HG03196 (cell line): ENCODE data around the gene RFTN1.
"Not testable (repeated sequence)": the region's sequence is repeated elsewhere in the genome, so short reads cannot be mapped to it uniquely, and the experiment has no call there.

Experiments
- ATAC-seq: cut with Tn5 transposase; IDR thresholded peaks from one replicate; pipeline ENCODE4 v1.9.1; 2021; ENCODE audit not compliant: unreplicated experiment

RFTN1 gene

DNA sequence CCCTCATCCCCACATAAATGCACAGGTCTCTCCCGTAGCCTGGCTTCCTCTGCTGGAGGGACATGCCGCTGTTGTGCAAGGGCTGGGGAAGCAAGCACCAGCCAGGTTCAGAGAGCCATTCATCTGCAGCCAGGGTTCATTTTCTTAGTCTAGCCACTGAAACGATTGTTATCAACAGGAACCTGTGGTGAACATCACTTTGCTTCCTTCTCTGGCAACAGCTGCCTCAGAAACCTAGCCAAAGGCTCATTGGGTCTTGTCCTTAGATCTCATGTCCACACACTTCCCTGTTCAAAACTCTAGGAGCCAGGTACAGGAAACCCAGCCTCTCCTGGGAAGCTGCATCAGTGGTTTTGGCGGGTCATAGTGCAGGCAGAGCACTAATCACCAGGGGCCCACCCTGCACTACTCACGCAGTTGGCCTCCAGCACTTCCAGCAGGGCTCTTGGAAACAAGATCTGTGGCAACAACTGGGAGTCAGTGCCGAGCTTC lies 201.5 kb downstream of the RFTN1 start:
- ATAC-seq, result peak; percentile 60

DNA sequence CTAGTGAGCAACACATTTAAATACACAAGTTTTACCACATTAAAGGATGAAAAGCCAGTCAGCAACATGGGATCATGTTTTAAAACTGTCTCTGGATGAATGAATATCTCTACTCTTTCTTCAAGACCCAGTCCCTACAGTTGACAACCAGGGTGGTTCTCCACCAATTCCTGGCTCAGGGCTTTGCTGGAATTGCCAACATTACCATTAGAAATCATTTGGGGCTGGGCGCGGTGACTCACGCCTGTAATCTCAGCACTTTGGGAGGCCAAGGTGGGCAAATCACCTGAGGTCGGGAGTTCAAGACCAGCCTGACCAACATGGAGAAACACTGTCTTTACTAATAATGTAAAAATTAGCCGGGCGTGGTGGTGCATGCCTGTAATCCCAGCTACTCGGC lies 203.0 kb downstream of the RFTN1 start:
- not testable (repeated sequence) for ATAC-seq

DNA sequence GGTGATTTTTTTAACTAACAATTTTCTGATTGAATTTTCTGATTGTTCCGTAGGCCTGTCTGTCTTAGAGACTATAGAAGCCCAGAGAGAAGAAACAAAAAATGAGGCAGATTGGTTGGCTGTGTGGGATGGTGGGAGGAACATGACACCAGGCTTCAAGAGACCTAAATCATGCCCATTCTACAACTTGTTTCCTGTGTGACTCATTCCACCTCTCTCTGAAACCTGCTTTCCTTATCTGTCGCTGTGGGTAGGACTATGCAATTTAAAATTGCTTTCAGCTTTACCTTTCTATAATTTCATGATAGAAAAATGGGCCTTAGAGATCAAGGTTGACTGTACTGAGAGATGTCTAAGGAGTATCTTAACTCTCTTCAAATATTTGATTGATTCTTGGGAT lies 203.9 kb downstream of the RFTN1 start:
- peak; percentile 89 for ATAC-seq

DNA sequence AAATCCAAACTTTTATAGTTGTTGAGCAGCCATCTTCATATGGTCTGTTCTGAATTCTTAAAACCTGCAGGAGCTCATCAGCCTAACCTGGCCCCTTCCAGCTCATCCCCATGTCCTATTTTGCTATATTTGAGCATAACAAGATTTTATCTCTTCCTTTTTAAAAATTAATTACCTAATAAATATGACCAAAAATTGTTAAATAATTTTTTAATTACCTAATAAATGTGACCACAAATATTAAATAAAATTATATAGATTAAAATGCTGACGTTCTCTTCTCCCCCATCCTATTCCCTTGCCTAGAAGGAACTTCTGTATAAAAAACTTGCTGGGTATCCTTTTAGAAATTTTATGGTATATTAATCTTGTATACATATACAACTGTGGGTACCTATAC lies 204.8 kb downstream of the RFTN1 start:
- no peak for ATAC-seq

DNA sequence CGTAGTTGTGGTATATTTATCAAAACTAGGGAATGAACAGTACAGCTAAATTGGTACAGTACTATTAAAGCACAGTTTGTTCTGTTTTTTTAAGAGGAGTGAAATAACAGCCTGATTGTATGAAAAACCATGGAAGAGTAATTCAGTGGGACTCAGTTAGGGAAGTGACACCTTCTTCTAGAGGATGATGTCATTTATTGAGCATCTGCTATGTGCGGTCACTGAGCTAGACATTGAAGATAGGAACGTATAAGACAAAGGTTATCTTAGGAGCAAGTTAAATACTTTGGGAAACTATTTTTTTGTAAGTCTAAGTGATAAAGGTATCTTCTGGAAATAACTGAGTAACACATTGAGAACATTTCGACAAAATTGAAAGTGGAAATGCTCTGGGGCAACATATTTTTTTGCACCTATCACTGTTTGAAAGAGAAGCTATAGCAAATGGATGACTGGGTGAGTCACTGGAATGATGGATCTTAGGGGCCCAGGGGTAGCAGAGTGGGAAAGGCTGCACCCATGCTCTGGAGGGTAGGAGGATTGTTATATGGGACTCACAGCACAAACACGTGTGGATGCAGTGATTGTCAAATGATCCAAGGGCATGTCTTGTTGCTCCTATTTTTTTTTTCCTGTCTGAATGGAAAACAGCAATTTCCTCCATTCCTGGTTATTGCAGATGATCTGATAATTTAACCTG lies 205.5 kb downstream of the RFTN1 start:
- no peak for ATAC-seq

DNA sequence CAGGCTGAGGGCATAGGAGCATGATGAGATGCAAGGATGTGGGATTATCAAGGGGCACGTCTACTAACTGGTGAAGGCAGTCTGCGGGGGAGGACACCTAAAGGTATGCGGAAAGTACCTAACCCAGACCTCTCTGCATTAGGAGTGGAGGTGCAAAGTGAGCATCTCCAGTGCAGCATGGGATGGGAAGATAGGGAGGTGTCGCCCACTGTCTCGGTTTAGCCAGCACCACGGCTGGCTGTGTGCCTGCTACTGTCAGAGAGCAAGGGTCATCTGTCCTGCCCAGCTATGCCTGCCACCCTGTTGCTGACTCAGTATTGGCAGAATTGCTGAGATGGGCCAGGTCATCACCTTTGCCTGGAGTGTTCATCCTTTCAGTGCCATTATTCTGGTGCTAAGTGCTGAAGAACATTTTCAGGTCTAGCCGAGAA lies 208.4 kb downstream of the RFTN1 start:
- ATAC-seq, result no peak

DNA sequence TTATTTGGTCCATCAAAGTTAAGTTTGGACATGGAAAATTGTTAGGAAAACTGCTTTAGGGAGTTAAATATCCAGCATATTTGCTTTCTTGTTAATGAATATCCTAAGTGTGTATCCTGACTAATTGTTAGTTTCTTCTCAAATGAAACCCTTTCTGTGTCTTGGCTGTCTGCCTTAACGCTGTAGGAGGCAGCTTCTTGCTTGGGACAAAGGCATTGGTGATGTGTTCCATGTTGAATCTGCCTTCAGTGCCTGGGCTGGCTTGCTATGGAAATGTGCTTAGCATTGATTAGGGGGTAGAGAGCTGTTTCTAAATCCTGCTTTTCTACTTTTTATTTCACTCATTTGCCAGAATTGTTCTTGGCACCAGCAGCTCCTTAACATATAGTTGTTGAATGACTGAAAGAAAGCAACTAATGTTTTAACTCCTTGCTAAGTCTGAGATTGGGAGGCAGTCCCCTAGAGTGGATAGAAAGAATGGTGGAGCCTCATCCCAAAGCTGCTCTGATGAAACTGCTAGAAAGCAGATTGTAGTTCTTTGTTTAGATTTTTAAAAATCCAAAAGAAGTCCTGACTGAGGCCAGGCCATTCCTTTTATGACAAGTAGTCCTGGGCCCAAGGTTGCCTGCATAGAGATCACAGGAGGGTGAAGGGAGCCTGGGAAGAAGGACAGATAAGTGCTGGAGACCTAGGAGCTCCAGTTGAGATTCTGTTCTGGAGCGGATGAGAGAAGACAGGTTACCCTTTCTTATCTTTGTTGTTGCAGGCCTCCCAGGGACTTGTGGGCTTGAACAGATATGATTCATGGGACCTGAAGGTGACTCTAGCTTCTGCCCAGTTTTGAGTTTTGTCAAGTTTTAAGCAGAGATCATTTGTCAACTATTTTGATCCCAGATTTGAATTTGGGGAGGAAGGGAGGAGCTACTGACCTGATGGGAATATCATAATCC lies 209.2 kb downstream of the RFTN1 start:
- ATAC-seq, result no peak

DNA sequence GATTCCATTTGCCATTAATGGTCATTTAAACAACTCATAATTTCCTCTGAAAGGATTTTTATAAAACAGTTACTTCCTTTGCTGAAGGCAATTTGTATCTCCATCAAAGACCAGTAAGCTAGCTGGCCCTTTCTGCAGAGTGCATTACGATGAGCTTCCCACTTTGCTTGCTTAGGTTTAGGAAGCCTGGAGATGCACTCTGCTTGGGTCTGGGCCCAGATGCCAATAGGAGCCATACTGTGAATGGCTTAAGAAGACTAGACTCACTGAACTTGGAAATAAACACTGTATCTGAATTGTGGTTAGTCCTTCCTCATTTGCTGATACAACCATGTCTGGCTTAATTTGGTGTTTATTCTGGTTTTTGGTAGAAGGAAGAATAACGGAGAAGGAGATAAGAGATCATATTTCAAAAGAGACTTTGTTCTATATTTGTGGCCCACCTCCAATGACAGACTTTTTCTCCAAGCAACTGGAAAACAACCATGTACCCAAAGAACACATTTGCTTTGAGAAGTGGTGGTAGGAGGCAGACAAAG lies 210.4 kb downstream of the RFTN1 start:
- ATAC-seq, result no peak

DNA sequence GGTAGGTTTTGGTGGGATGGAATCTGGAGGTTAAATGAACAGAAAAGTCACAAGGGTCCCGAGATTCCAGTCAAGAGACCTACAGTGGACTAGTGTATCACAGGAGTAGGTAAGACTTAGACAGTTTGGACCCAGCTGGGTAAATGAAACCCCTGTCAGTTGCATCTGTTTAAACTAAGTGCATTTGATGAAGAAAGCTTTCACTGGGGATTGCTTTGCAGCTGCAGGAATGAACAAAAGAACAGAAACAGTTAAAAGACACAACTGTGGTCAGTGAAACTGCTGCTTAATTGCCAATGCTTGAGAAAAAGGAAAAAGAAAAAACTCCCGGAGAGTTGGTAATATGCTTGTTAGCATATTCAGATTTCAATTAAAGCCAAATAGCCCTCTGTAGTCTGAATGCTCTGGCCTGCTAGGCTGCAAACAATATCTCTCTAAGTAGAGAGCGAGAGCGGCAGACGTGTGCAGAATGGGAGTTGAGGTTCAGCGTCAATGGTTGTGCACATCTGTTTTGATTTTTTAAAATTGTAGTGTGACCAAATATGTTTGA lies 211.3 kb downstream of the RFTN1 start:
- no peak for ATAC-seq

DNA sequence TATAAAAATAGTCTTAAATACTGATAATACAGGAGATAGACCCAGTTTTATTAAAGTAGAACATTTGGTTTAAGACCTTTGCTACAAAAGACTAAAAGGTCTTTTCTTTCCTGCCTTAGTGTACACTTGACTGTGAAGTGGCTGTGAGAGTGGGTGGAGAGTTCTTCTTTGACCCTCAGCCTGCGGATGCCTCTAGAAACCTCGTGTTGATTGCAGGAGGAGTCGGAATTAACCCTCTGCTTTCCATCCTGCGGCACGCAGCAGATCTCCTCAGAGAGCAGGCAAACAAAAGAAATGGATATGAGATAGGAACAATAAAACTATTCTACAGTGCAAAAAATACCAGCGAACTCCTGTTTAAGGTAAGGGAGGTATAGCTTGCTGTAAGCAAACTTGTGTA lies 212.0 kb downstream of the RFTN1 start:
- no peak for ATAC-seq

DNA sequence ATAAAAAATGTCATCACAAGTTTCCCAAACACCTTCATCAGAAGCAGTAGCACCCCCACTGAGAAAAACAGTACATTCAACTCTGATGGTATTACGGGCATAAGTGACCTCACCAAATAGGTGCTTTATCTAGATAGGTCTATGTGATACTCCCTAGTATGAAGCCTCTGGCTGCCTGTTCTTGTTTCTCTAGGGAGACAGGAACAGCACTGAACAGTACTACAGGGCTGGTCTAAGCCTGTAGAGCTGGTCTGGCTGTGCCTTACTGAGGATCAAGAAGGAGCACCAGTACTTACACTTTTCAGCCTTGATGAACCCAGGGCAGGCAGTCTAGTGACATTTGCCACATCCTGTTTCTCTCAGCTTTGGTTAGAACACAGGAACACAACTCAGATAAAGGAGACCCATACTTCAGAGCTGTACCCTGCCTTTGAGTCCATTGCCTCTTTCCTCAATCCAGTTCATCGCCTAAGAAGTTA lies 212.6 kb downstream of the RFTN1 start:
- peak; percentile 75 for ATAC-seq

DNA sequence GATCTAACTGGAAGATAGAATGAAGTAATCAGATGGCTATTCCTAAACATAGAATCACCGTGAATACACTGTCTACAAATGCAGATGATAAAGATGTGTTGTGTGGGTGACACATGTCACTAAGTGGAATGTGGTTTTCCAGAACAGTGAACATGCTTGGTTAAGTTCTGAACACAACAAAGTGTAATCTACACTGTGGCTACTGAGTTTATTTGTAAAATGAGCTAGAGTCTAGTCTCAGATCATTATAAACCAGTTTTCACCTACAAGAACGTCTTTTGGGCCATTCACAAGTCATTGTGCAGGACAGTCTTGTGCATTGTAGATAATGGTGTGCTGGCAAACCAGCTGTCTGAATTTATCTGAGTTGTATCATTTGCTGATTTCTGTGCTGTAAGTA lies 213.2 kb downstream of the RFTN1 start:
- ATAC-seq, result peak; percentile 44

DNA sequence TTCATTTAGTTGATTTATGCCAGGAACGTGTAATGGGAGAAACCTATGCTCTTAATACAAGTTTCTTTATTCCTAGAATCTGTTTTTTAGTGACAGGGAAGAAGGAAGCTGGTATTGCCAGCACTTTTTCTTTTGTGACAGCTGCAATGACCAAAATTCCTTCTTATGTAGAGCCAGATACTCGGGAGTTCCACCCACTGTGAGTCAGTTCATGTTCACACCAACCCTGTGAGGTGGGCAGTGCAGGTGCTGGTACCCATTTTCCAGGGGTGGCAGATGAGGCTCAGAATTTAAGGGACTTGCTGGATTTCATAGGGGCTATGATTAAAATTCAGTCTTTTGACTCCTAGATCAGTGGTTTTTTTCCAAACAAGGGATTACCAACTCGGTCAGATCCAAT lies 213.8 kb downstream of the RFTN1 start:
- ATAC-seq, result no peak

DNA sequence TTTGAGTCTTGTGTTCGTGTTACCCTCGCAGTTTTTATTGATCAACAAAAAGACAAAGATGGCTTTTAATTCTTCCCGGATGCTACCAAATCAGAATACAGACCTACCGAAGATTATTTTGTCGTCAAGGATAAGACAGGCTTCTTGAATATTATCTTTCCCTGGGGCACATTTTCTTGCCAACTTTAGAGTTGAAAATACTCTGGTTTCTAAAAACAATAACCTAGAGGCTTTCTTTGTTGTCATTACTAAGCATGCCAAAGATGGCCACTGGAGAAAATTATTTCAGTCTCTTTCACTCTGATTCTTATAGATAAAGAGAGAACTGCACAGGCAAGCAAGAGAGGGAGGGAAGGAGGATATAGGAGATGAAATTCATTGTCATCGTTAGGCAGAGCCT lies 214.6 kb downstream of the RFTN1 start:
- no peak for ATAC-seq

DNA sequence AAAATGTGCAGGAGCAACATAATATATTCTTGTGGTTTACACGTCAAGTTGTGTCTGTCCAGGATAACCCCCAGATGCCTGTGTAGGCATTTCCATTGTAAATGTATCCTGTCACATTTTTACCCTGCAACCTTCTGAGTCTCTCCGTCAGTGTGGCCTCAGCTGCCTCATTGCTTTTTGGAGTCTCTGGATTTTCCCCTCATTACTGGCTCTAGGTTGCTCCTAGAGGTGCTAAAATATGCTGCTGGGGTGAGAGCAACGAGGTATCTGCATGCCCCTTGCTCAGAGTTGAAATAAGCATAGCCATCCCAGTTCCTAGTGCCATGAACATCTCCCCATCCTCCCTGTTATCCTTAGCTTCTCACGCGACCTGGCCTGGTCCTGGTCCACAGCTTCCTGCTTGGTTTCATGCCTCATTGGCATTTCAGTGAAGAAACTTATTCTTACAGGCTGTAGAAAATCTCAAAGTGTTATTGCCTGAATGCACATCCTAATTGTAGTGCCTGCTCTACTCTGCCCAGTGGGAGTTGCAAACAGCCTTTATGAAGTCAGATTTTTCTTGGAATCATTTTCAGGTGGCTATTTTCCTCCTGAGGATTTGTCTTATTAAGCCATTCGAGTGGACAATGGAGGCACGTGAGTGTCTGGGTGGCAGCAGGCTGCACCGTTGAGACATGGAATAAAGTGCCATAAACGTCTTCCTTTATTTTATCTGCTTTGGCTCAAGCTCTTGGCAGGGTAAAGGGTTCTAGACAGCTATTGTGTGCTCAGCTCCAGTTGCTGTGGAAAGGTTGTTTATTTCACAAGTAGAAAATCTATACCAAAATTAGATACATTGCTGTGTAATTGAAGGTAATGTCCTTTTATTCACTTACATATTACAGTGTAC lies 215.3 kb downstream of the RFTN1 start:
- no peak for ATAC-seq

DNA sequence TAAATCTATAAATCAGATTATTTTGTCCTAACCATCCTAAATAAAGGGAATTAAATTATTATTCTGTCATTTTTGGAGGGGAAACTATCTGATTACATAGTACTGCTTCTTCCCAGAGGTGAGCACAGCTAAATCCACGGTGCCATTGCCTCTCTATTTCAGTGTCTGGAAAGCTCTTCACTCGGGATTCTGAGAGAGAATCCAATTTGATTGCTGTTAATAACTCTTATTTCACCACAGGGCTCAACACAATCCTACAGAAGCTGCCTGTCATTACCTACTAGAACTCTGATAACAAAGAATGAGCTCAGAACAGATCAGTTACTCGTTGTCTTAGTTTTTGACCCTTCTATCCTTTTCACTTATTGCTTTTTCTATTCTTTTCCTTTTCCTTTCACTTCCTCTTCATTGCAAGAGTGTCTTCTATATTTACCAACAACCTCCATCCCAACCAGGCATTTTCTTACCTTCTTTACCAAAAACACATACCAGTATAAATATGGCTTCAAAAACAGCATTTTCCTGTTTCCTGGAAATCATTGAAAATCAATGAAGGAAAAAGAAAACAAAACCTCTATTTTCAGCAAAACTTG lies 218.1 kb downstream of the RFTN1 start:
- ATAC-seq, result no peak

DNA sequence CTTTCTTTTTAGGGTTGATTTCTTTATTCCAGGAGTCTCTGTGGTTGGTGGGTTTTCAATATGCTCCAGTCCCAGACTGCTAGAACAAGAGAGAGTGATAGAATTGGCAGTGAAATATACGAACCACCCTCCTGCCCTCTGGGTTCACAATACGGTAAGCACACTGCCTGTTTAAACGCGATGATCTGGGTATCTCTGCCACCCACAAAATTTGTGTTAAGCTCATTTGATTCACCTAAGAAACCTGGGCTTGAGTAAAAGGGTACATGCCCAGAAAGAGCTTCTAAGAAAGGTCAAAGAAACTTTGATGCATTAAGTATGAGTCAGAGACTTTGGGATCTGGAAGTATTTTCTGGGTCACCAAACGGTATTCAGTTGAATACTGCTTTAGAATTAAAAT lies 218.7 kb downstream of the RFTN1 start:
- ATAC-seq, result no peak

DNA sequence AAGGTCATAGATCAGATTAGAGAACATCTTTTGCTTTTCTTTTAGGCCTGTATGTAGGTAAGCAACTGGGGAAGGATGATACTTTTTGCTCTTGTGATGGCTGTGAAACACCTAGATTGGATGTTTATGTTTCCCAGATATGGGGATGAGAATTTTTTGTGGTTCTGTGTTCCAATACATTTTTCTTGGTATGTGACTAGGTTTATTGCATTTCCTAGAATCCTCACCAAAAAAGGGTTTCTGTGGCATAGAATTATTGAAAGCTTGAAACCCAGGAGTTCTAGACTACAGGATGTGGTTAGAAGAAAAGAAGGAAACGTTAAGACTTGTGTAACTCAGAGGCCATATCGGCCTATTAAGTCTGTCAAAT lies 222.7 kb downstream of the RFTN1 start:
- no peak for ATAC-seq

DNA sequence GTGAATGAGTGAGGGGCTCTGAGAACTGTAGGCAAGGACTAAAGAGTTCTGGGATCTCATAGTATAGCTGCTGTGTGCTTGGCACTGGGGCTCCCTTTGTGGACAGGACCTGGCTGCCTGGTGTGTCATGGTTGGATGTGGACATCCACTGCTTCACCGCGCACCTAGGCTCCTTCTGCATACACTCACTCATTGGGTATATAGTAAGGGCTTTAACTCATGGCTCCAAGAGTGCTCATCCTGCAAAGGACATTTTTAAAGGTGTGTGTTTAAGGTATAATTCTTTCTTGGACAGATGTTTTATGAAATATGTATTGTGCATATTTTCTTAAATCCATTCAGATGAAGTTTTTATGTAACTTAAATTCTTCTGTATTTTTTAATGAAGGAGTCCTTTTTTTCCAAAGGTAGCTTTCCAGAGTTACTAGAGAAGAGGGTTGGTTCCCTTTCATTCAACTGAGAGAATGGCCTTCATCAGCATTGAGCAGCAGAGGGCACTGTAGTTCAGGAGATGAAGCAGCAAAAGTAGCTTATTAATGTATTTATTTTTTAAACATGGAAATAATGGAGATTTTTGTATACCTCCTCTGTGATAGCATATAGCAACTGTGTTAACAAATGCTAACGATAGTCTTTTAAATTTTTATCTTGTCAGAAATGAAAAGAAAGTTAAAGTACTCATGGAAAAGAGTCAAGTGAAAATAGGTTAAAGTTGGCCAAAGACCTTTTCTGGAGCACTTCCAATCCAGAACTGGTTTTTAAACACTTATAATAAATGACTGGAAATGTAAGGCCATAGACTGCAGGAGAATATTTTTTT lies 223.3 kb downstream of the RFTN1 start:
- ATAC-seq, result no peak
